Uterus (tissue), 2 donors: ENCODE results near the gene VANGL2.

Source experiments
- POLR2A ChIP-seq, 2 donors: fragments of 450-650 bp; IDR thresholded peaks; one replicate each; pipeline ENCODE4 v1.6.1; 2016; ENCODE audit warnings: antibody characterized with exemption in 2 of 2, mild to moderate bottlenecking in 1 of 2, moderate library complexity in 1 of 2
- TF ChIP-seq, protein P1 (sequence below), 4 experiments: fragments of 200-600 bp in 2 of 4; fragments of 450-650 bp in 2 of 4; sonication (generic) in 2 of 4; IDR thresholded peaks; one replicate each; pipeline ENCODE4 v1.5.1; 2016 to 2019; ENCODE audit warnings: antibody characterized with exemption in 4 of 4, mild to moderate bottlenecking in 2 of 4, moderate library complexity in 1 of 4

DNA sequence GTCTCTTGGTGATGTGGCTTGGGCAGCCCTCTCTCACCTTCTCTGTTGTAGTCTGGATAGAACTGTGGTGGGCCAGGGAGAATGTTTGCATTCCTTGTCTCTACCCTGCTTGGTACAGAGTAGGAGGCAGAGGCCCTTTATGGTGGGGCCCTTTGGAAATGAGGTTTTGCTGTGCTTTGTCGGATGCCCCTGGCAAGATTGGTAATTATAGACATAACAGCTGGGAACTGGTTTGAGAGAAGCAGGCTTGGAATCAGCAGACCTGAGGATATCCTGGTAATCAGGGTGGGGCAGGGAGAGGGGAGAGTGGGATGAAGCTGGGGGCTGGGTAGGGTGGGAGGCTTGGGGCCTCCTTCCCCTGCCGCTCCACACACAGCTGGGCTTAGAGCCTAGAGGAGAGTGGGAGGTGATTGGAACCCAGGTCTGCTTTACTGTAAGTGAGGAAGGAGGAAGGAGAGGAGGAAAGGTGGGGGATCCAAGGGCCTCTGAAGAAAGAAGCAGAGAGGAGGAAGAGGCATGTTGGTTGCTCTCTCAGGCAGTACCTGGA lies 5.0 kb downstream of the VANGL2 start:
- TF ChIP-seq POLR2A (IDR thresholded peaks at IDR 0.05): no peak
- TF ChIP-seq, protein P1, sequence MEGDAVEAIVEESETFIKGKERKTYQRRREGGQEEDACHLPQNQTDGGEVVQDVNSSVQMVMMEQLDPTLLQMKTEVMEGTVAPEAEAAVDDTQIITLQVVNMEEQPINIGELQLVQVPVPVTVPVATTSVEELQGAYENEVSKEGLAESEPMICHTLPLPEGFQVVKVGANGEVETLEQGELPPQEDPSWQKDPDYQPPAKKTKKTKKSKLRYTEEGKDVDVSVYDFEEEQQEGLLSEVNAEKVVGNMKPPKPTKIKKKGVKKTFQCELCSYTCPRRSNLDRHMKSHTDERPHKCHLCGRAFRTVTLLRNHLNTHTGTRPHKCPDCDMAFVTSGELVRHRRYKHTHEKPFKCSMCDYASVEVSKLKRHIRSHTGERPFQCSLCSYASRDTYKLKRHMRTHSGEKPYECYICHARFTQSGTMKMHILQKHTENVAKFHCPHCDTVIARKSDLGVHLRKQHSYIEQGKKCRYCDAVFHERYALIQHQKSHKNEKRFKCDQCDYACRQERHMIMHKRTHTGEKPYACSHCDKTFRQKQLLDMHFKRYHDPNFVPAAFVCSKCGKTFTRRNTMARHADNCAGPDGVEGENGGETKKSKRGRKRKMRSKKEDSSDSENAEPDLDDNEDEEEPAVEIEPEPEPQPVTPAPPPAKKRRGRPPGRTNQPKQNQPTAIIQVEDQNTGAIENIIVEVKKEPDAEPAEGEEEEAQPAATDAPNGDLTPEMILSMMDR (IDR thresholded peaks at IDR 0.05): no peak
